AG04449 (cell line): ENCODE data around the gene TOMM7.

Experiments used
- CTCF ChIA-PET: fragments of 350-600 bp; formaldehyde crosslinking; extraction: SDS; loops from one replicate; lab custom pipeline; 2021; ENCODE audit warnings: antibody characterized with exemption; lab: Yijun Ruan, JAX
- POLR2A ChIA-PET: fragments of 400-600, 350-600 bp; formaldehyde crosslinking; extraction: SDS; loops from one replicate; lab custom pipeline; 2020; ENCODE audit warnings: antibody characterized with exemption, inconsistent platforms; lab: Yijun Ruan, JAX
- DNase-seq: peaks from one replicate; pipeline ENCODE4 v3.0.0-alpha.2; 2010; ENCODE audit warnings: low read depth, low spot score
- H3K4me3 ChIP-seq: 2 replicates; pipeline ENCODE4 v1.5.1; 2011; ENCODE audit warnings: low read depth, mild to moderate bottlenecking, control low read depth, low read length
- TF ChIP-seq, protein P1 (sequence below): IDR thresholded peaks from one replicate; pipeline ENCODE4 v1.5.1; 2011; ENCODE audit warnings: mild to moderate bottlenecking, moderate library complexity, low read length, control low read depth, inconsistent platforms; ENCODE audit not compliant: insufficient read depth; ENCODE audit errors: missing control alignments

The TOMM7 gene

DNA sequence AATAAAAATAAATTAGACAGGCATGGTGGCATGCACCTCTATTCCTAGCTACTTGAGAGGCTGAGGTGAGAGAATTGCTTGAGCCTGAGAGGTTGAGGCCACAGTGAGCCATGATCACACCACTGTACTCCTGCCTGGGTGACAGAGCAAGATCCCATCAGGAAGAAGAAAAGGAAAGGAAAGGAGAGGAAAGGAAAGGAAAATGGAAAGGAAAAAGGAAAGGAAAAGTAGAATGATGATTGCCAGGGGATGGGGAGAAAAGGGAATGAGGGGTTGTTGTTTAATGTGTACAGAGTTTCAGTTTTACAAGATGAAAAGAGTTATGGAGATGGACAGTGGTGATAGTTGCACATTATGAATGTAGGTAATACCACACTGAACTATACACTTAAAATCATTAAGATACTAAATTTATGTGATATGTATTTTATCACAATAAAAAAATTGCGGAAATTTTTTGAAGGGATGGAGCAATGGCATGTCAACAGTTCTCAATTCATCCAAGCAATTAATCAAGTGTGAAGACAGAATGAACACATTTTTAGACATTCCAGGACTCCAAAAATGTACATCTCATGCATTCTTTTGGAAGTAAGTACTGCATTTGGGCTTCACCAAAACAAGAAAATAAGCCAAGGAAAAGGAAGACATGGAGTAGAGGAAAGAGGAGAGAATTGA lies 51.3 kb downstream of the TOMM7 start:
- CTCF ChIA-PET, result no interaction called here
- TF ChIP-seq, protein P1, sequence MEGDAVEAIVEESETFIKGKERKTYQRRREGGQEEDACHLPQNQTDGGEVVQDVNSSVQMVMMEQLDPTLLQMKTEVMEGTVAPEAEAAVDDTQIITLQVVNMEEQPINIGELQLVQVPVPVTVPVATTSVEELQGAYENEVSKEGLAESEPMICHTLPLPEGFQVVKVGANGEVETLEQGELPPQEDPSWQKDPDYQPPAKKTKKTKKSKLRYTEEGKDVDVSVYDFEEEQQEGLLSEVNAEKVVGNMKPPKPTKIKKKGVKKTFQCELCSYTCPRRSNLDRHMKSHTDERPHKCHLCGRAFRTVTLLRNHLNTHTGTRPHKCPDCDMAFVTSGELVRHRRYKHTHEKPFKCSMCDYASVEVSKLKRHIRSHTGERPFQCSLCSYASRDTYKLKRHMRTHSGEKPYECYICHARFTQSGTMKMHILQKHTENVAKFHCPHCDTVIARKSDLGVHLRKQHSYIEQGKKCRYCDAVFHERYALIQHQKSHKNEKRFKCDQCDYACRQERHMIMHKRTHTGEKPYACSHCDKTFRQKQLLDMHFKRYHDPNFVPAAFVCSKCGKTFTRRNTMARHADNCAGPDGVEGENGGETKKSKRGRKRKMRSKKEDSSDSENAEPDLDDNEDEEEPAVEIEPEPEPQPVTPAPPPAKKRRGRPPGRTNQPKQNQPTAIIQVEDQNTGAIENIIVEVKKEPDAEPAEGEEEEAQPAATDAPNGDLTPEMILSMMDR, result no peak
- POLR2A ChIA-PET, result no interaction called here
- no peak overlapping the region for H3K4me3 ChIP-seq
- no peak for DNase-seq

DNA sequence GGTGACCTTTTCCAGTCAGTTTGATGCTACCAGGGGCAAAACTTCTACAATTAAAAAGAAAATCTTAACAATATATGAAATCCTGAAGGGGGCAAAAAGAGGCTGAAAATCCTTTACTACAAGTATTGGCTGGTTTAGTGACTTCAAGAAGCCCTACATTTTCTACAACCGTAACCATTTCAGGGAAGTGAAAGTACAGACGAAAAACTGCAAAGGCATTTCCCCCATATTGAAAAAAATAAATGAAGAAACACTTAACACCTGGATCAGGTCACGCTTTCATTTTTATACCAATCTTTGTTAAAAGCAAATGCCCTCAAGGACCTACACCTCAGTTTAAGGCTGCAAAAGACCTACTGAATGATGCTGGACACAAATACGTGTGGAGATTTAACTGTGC lies 57.0 kb downstream of the TOMM7 start:
- ChIA-PET POLR2A (no interaction called here), CTCF (no interaction called here)
- TF ChIP-seq, protein P1, result no peak
- DNase-seq, result no peak
- H3K4me3 ChIP-seq, result no peak overlapping the region
